HL-60 (cell line): ENCODE measurements around the gene TSPYL2.

Experiments
- DNase-seq, 2 experiments: peaks; one replicate each; pipeline ENCODE4 v3.0.0-alpha.2; 2010 to 2020; ENCODE audit warnings: low read depth in 1 of 2, low spot score in 1 of 2
- H3K27ac ChIP-seq: fragments of 250-450 bp; sonication (Bioruptor Pico); replicated peaks from 2 replicates; pipeline ENCODE4 v1.5.1; 2020; ENCODE audit warnings: mild to moderate bottlenecking, moderate library complexity
- H3K27me3 ChIP-seq: fragments of 250-450 bp; sonication (Bioruptor Pico); 2 replicates; pipeline ENCODE4 v1.5.1; 2021; ENCODE audit warnings: mild to moderate bottlenecking, moderate library complexity; ENCODE audit not compliant: insufficient read depth, poor library complexity, severe bottlenecking
- H3K4me3 ChIP-seq: replicated peaks from 2 replicates; pipeline ENCODE4 v1.5.1; 2011; ENCODE audit warnings: mild to moderate bottlenecking, control low read depth, low read length; ENCODE audit not compliant: insufficient read depth
- GABPA ChIP-seq: IDR thresholded peaks from 2 replicates; pipeline ENCODE4 v1.6.1; 2012; ENCODE audit warnings: low read depth
- POLR2AphosphoS5 ChIP-seq: IDR thresholded peaks from 2 replicates; pipeline ENCODE4 v1.6.1; 2012; ENCODE audit warnings: low read depth
- SPI1 ChIP-seq: IDR thresholded peaks from 2 replicates; pipeline ENCODE4 v1.6.1; 2012; ENCODE audit warnings: low read depth, mild to moderate bottlenecking, borderline replicate concordance
- TF ChIP-seq, protein P1 (sequence below): IDR thresholded peaks from 2 replicates; pipeline ENCODE4 v1.6.1; 2012; ENCODE audit warnings: low read depth; ENCODE audit not compliant: insufficient replicate concordance
- TF ChIP-seq, protein P2 (sequence below): IDR thresholded peaks from one replicate; pipeline ENCODE4 v1.5.1; 2011; ENCODE audit warnings: low read length, control low read depth, inconsistent platforms; ENCODE audit not compliant: insufficient read depth

The TSPYL2 gene

DNA sequence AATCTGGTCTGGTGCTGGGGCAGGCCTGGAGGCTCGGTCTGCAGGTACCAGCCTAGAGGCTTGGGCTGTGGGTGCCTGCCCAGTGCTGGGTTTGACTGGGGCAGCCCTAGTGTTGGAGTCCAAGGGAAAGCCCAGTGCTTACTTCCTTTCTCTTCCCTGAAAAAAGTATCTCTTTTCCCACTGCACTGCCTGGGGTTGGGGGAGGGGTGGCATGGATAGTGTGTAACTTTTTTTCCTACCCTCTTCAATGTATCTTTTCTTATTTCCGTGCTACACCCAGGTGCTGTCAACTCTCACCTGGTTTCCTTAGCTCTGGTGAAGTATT is 33.3 kb downstream of the TSPYL2 start:
- no peak for DNase-seq
- TF ChIP-seq POLR2AphosphoS5 (no peak), GABPA (no peak), SPI1 (no peak)
- TF ChIP-seq, protein P1, sequence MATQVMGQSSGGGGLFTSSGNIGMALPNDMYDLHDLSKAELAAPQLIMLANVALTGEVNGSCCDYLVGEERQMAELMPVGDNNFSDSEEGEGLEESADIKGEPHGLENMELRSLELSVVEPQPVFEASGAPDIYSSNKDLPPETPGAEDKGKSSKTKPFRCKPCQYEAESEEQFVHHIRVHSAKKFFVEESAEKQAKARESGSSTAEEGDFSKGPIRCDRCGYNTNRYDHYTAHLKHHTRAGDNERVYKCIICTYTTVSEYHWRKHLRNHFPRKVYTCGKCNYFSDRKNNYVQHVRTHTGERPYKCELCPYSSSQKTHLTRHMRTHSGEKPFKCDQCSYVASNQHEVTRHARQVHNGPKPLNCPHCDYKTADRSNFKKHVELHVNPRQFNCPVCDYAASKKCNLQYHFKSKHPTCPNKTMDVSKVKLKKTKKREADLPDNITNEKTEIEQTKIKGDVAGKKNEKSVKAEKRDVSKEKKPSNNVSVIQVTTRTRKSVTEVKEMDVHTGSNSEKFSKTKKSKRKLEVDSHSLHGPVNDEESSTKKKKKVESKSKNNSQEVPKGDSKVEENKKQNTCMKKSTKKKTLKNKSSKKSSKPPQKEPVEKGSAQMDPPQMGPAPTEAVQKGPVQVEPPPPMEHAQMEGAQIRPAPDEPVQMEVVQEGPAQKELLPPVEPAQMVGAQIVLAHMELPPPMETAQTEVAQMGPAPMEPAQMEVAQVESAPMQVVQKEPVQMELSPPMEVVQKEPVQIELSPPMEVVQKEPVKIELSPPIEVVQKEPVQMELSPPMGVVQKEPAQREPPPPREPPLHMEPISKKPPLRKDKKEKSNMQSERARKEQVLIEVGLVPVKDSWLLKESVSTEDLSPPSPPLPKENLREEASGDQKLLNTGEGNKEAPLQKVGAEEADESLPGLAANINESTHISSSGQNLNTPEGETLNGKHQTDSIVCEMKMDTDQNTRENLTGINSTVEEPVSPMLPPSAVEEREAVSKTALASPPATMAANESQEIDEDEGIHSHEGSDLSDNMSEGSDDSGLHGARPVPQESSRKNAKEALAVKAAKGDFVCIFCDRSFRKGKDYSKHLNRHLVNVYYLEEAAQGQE = no peak
- TF ChIP-seq, protein P2, sequence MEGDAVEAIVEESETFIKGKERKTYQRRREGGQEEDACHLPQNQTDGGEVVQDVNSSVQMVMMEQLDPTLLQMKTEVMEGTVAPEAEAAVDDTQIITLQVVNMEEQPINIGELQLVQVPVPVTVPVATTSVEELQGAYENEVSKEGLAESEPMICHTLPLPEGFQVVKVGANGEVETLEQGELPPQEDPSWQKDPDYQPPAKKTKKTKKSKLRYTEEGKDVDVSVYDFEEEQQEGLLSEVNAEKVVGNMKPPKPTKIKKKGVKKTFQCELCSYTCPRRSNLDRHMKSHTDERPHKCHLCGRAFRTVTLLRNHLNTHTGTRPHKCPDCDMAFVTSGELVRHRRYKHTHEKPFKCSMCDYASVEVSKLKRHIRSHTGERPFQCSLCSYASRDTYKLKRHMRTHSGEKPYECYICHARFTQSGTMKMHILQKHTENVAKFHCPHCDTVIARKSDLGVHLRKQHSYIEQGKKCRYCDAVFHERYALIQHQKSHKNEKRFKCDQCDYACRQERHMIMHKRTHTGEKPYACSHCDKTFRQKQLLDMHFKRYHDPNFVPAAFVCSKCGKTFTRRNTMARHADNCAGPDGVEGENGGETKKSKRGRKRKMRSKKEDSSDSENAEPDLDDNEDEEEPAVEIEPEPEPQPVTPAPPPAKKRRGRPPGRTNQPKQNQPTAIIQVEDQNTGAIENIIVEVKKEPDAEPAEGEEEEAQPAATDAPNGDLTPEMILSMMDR = no peak
- Histone ChIP-seq H3K27ac (no peak overlapping the region), H3K4me3 (no peak overlapping the region), H3K27me3 (no peaks in the 10 kb centered on the region)

DNA sequence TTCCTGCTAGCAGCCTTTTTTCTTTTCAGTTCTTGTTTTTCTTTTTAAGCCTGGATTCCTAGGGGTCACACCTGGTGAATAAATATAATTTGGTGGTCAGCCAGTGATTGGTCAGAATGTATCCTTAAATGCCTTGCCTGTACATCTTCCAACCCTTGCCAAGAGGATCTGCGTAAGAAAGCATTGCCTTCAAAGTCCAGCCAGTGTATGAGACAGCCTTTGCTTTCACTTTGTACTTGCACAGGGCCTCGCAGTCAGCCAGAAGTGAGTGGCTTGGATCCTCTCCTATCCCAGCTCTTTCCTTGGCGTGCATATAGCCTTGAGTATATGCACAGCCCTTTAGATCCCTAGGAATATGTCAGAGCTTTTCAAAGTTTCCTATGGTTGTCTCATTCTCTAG is 33.9 kb downstream of the TSPYL2 start:
- no peak for DNase-seq
- Histone ChIP-seq H3K27ac (no peak overlapping the region), H3K27me3 (no peaks in the 10 kb centered on the region), H3K4me3 (no peak overlapping the region)
- TF ChIP-seq SPI1 = no peak

DNA sequence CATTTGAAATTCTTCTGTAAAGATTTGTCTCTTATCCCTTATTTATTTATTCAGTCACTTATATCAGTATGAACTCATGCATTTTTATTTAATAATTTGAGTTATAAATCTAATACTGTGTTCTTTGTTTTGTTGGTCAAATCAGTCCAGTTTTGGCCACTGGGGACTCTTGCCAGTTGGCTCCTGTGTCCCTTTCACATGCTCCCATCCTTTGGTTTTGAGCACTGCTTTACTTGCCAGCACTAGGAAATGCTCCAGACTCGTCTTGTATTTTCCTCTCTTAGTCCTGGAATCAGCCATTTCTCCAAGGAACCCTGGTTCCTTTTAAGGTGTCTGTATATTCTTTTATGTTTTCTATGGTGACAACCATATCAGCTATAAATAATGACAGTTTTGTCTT is 39.8 kb downstream of the TSPYL2 start:
- H3K27ac ChIP-seq = no peak overlapping the region
- no peak for DNase-seq
- no peak overlapping the region for H3K4me3 ChIP-seq
- TF ChIP-seq, protein P2 = no peak
- TF ChIP-seq, protein P1 = no peak
- TF ChIP-seq GABPA (no peak), SPI1 (no peak)
- H3K27me3 ChIP-seq = no peaks in the 10 kb centered on the region

DNA sequence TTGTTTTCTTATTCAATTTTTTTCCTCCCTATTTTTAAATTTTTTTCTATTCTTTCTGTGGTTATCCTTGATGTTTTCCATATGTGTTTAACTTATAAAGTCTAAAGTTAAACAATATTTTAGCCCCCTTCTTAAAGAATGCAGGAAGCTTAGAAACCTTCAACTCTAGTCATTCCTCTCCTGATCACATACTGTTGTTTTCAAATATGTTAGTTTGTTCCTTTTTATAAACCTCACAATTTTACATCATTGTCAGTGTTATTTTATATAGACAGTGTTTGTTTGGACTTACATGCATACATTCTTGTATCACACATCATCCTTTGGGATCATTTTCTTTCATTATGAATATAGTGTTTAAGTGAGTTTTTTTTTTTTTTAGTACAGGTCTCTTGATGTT is 43.3 kb downstream of the TSPYL2 start:
- no peak for DNase-seq
- H3K27me3 ChIP-seq = no peaks in the 10 kb centered on the region
- H3K27ac ChIP-seq = no peak overlapping the region
- TF ChIP-seq SPI1 (no peak), GABPA (no peak), POLR2AphosphoS5 (no peak)
- TF ChIP-seq, protein P1 = no peak
- TF ChIP-seq, protein P2 = no peak
- H3K4me3 ChIP-seq = no peak overlapping the region
